Breast epithelium (tissue), 3 donors: ENCODE data around the gene ZNF3.

Source experiments
- POLR2A ChIP-seq: fragments of 450-650 bp; IDR thresholded peaks from one replicate; pipeline ENCODE4 v1.6.1; 2016; ENCODE audit warnings: antibody characterized with exemption, mild to moderate bottlenecking, moderate library complexity
- POLR2AphosphoS5 ChIP-seq, 3 donors: sonication (generic); formaldehyde crosslinking; IDR thresholded peaks; one replicate each; pipeline ENCODE4 v1.6.1; 2017; ENCODE audit warnings: antibody characterized with exemption in 3 of 3
- TF ChIP-seq, protein P1 (sequence below), 3 donors: fragments of 450-650 bp; IDR thresholded peaks; one replicate each; pipeline ENCODE4 v1.5.1; 2016 to 2017; ENCODE audit warnings: antibody characterized with exemption in 3 of 3, mild to moderate bottlenecking in 3 of 3, moderate library complexity in 3 of 3

DNA sequence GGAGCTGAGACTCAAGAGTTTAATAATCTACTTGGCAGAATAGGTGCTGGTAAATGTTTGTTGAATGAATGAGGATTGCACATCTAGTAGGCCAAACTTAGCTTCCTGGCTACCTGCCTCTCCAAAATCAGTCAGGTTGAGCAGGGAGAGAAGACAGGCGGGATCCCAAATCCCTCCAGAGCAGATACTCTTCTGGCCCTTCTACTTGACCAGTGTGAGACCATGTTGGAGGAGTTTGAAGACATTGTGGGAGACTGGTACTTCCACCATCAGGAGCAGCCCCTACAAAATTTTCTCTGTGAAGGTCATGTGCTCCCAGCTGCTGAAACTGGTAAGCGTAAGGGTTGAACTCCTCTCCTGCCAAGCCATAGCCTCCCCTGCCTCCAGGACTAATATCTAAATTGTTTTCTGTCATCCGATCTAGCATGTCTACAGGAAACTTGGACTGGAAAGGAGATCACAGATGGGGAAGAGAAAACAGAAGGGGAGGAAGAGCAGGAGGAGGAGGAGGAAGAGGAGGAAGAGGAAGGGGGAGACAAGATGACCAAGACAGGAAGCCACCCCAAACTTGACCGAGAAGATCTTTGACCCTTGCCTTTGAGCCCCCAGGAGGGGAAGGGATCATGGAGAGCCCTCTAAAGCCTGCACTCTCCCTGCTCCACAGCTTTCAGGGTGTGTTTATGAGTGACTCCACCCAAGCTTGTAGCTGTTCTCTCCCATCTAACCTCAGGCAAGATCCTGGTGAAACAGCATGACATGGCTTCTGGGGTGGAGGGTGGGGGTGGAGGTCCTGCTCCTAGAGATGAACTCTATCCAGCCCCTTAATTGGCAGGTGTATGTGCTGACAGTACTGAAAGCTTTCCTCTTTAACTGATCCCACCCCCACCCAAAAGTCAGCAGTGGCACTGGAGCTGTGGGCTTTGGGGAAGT, 43.0 kb upstream of the ZNF3 start:
- TF ChIP-seq POLR2AphosphoS5 (IDR thresholded peaks at IDR 0.05) (no peak), POLR2A (no peak)
- TF ChIP-seq, protein P1, sequence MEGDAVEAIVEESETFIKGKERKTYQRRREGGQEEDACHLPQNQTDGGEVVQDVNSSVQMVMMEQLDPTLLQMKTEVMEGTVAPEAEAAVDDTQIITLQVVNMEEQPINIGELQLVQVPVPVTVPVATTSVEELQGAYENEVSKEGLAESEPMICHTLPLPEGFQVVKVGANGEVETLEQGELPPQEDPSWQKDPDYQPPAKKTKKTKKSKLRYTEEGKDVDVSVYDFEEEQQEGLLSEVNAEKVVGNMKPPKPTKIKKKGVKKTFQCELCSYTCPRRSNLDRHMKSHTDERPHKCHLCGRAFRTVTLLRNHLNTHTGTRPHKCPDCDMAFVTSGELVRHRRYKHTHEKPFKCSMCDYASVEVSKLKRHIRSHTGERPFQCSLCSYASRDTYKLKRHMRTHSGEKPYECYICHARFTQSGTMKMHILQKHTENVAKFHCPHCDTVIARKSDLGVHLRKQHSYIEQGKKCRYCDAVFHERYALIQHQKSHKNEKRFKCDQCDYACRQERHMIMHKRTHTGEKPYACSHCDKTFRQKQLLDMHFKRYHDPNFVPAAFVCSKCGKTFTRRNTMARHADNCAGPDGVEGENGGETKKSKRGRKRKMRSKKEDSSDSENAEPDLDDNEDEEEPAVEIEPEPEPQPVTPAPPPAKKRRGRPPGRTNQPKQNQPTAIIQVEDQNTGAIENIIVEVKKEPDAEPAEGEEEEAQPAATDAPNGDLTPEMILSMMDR (IDR thresholded peaks at IDR 0.05) = no peak
